Common myeloid progenitor, CD34-positive (primary cell): ENCODE measurements around the gene ZCCHC8.
A peak's percentile ranks its signal among the peaks of the same experiment; 100 is the strongest.

Experiments used
- CTCF ChIA-PET: fragments of 350-600 bp; sonication (Branson Sonifier 250); formaldehyde crosslinking; loops from one replicate; lab custom pipeline; 2021; ENCODE audit warnings: antibody characterized with exemption; lab: Charles Lee
- POLR2A ChIA-PET: fragments of 350-600 bp; sonication (Branson Sonifier 250); formaldehyde crosslinking; loops from one replicate; lab custom pipeline; 2021; ENCODE audit warnings: antibody characterized with exemption; lab: Charles Lee
- DNase-seq, 3 donors: peaks; one replicate each; pipeline versions ENCODE4 v3.0.0 to v3.0.0-alpha.2; 2013
- H3K27ac ChIP-seq, 2 experiments: 1 replicate in 1 of 2; 2 replicates in 1 of 2; pipeline ENCODE4 v1.7.0; 2013; ENCODE audit warnings: inconsistent platforms in 2 of 2, low read length in 2 of 2, mild to moderate bottlenecking in 2 of 2, low read depth in 1 of 2, moderate library complexity in 1 of 2; ENCODE audit not compliant: severe bottlenecking in 2 of 2, insufficient read depth in 1 of 2, poor library complexity in 1 of 2
- H3K27me3 ChIP-seq, 5 experiments: replicated peaks in 2 of 5; 1 replicate in 3 of 5; 2 replicates in 2 of 5; pipeline versions ENCODE4 v1.6.1 to v1.7.0; 2013; ENCODE audit warnings: low read length in 4 of 5, mild to moderate bottlenecking in 2 of 5, moderate library complexity in 2 of 5, inconsistent platforms in 1 of 5; ENCODE audit not compliant: insufficient read depth in 5 of 5, control insufficient read depth in 4 of 5
- H3K36me3 ChIP-seq, 4 experiments: 1 replicate in 2 of 4; 2 replicates in 2 of 4; pipeline versions ENCODE4 v1.6.1 to v1.7.0; 2013; ENCODE audit warnings: low read length in 3 of 4, control low read depth in 1 of 4, mild to moderate bottlenecking in 1 of 4; ENCODE audit not compliant: control insufficient read depth in 4 of 4, insufficient read depth in 4 of 4
- H3K4me1 ChIP-seq, 4 experiments: 1 replicate in 3 of 4; 2 replicates in 1 of 4; pipeline versions ENCODE4 v1.6.1 to v1.7.1; 2013; ENCODE audit warnings: low read length in 3 of 4, mild to moderate bottlenecking in 3 of 4, control low read depth in 1 of 4, inconsistent platforms in 1 of 4, moderate library complexity in 1 of 4; ENCODE audit not compliant: control insufficient read depth in 4 of 4, insufficient read depth in 4 of 4; ENCODE audit errors: control extremely low read depth in 1 of 4
- H3K4me3 ChIP-seq, 7 experiments: 1 replicate in 4 of 7; 2 replicates in 3 of 7; pipeline versions ENCODE4 v1.5.1 to v1.7.0; 2013; ENCODE audit warnings: mild to moderate bottlenecking in 7 of 7, low read length in 6 of 7, moderate library complexity in 6 of 7, inconsistent platforms in 2 of 7, low read depth in 2 of 7, control low read depth in 1 of 7; ENCODE audit not compliant: insufficient read depth in 4 of 7, control insufficient read depth in 1 of 7; ENCODE audit errors: extremely low read depth in 1 of 7
- H3K9me3 ChIP-seq, 5 experiments: 1 replicate in 4 of 5; 2 replicates in 1 of 5; pipeline versions ENCODE4 v1.6.1 to v1.7.1; 2013; ENCODE audit warnings: low read length in 4 of 5, mild to moderate bottlenecking in 2 of 5, inconsistent platforms in 1 of 5, low read depth in 1 of 5, moderate library complexity in 1 of 5; ENCODE audit not compliant: control insufficient read depth in 4 of 5, insufficient read depth in 2 of 5; ENCODE audit errors: control extremely low read depth in 1 of 5
- WGBS: methylation state at CpG from one replicate; pipeline ENCODE4 v1.1.5; 2013; ENCODE audit not compliant: insufficient coverage; 5-methylcytosine and 5-hydroxymethylcytosine counted together

ZCCHC8 gene

DNA sequence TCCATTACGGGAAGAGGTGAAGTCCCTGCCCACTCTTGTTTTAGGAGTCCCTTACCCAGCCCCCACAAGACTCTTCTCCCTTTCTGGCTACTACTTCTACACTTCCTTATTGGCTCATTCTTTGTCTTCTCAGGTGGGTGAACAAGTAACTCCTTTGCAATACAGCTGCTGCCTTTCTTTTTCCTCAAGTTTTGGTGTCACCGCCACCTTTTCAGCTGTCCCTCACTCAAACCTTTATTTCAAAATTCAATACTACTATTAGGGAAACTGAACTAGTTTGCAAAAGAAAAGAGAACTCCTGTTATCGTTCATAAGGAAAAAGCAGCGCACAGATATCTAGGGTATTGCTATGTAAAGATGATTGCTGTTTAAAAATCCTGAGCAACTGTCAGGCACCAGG is 19.9 kb upstream of the ZCCHC8 start:
- Histone ChIP-seq H3K27me3 (no peaks in the 10 kb centered on the region), H3K9me3 (no peaks in the 10 kb centered on the region), H3K27ac (no peak overlapping the region), H3K36me3 (peaks cover 38 to 85% (median 54%) of the 10 kb centered on the region in 4 experiments), H3K4me3 (no peak overlapping the region), H3K4me1 (peaks cover 10 to 26% (median 17%) of the 10 kb centered on the region in 4 experiments)
- WGBS = 100% methylated on average over 2 of the region's 4 CpGs
- CTCF ChIA-PET = interaction anchor here (0.8 to 2.5 kb wide), 4 partner anchors 10 to 20 kb away, joined by 3 to 13 read pairs (median 4); partner anchors contain the start of gene ZCCHC8
- DNase-seq = no peak
- POLR2A ChIA-PET = interaction anchor here (1.0 kb wide), 1 partner anchor 20 kb away, joined by 6 read pairs; the partner anchor contains the start of gene ZCCHC8

DNA sequence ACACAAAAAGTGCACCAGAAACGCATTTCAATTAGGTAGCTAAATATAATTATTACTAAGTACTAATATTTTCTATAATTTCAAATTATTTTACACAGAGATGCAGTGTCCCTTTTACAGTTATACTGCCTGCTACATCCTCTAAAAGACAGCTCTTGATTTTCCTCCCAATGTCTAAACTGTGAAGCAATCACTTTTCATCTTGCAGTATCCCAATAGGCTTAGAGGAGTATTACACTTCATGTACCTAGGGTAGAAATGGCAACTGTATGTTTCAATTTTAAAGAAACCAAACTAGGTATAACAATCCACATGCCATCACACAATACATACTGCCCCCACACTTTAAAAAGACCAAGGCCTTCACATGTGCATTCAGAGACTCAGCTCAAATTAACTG is 18.7 kb upstream of the ZCCHC8 start:
- DNase-seq = peak in 1 of 3 donors; percentile 27
- Histone ChIP-seq H3K4me3 (no peak overlapping the region), H3K9me3 (no peaks in the 10 kb centered on the region), H3K27me3 (no peaks in the 10 kb centered on the region), H3K4me1 (peaks cover 3 to 16% (median 10%) of the 10 kb centered on the region in 4 experiments), H3K36me3 (peaks cover 42 to 95% (median 59%) of the 10 kb centered on the region in 4 experiments), H3K27ac (no peak overlapping the region)
- POLR2A ChIA-PET = no interaction called here
- CTCF ChIA-PET = interaction anchor here (1.2 to 2.5 kb wide), 3 partner anchors 8 to 12 kb away, joined by 4 to 13 read pairs (median 5); no protein-coding TSS in a partner anchor
- WGBS = no CpG with 5 or more reads among the region's 1 CpG

DNA sequence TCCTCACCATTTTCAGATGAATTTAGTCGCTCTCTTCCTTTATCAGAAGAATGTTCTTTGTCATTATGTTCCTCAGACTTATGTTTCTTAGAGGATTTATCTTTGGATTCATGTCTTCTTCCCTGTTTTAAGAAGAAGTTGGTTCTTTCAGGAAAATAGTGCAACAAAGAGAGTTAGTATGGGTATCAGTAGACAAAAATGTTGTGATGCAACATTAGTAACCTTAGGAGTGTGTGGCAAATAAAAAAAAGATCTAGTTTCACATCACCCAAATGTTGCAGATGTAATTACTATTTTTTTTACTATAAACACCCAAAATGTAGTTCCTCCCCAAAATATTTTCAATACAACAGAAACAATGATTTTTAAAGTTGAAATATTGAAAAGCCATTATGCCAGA is 18.2 kb upstream of the ZCCHC8 start:
- POLR2A ChIA-PET = no interaction called here
- CTCF ChIA-PET = interaction anchor here (1.2 to 2.5 kb wide), 3 partner anchors 8 to 12 kb away, joined by 4 to 13 read pairs (median 5); no protein-coding TSS in a partner anchor
- H3K27ac ChIP-seq = no peak overlapping the region

DNA sequence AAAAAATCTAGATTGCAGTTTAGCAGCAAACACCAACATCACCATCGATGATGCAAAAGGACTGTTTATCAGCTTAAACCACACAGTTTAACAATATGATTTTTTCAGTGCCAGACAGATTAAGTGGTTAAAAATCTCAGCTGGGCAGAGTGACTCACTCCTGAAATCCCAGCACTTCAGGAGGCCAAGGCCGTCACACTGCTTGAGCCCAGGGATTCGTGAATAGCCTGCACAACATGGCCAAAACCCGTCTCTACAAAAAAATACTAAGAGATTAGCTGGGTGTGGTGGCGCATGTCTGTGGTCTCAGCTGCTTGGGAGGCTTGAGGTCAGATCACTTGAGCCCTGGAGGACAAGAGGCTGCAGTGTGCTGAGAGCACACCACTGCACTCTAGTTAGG is 17.1 kb upstream of the ZCCHC8 start:
- Histone ChIP-seq H3K4me1 (peaks cover 0 to 3% (median under 1%) of the 10 kb centered on the region in 4 experiments), H3K36me3 (peaks cover 44 to 90% (median 65%) of the 10 kb centered on the region in 4 experiments), H3K9me3 (no peaks in the 10 kb centered on the region), H3K27me3 (no peaks in the 10 kb centered on the region), H3K4me3 (no peak overlapping the region), H3K27ac (no peak overlapping the region)
- POLR2A ChIA-PET = interaction anchor here (0.6 to 1.0 kb wide), 3 partner anchors 9 to 17 kb away, joined by 3 to 5 read pairs (median 3); partner anchors contain the start of genes KNTC1, RSRC2 and ZCCHC8
- 100% methylated on average over 3 of the region's 5 CpGs for WGBS
- CTCF ChIA-PET = interaction anchor here (1.1 kb wide), 1 partner anchor 38 kb away, joined by 3 read pairs; no protein-coding TSS in a partner anchor
- peak in 1 of 3 donors; percentile 34 for DNase-seq

More for the DNA sequence above, 18.2 kb upstream of the ZCCHC8 start:
- Histone ChIP-seq H3K4me3 (no peak overlapping the region), H3K36me3 (peaks cover 41 to 92% (median 61%) of the 10 kb centered on the region in 4 experiments), H3K9me3 (no peaks in the 10 kb centered on the region), H3K27me3 (no peaks in the 10 kb centered on the region), H3K4me1 (peaks cover 0 to 11% (median 6%) of the 10 kb centered on the region in 4 experiments)
- WGBS = 100% methylated on average over 1 of the region's 1 CpG
- no peak for DNase-seq

DNA sequence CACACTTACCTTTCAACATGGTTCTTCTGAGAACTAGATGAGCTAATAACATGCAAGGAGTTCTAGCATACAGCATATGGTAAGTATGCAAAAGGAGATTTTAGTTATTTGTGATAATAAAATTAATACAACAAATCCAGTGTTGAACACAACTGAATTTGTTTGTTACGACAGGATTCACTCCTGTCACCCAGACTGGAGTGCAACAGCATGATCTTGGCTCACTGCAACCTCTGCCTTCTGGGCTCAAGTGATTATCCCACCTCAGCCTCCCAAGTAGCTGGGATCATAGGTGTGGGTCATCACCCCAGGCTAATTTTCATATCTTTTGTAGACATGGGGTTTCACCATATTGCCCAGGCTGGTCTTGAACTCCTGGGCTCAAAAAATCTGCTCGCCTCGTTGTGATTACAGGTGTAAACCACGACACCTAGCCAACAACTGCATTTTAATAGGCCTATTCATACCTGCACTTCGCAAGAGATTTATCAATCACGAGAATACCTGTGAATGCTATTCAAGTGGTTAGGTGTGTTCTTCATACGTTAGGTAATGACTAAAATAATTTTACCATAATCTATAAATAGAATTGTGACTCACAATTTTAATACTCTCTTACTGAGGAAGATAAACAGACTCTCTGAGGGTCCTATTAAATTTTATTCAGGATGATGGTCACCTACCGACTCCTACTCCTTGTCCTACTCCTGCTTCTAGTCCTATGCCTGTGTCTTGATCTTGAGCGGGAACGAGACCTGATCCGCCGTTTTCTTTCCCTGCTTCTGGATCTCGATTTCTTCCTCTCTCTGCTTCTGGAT is 16.0 kb upstream of the ZCCHC8 start:
- WGBS = 97% methylated on average over 9 of the region's 13 CpGs
- Histone ChIP-seq H3K9me3 (no peaks in the 10 kb centered on the region), H3K4me3 (no peak overlapping the region), H3K27me3 (no peaks in the 10 kb centered on the region), H3K27ac (no peak overlapping the region), H3K4me1 (no peaks in the 10 kb centered on the region), H3K36me3 (peaks cover 47 to 91% (median 72%) of the 10 kb centered on the region in 4 experiments)
- no peak for DNase-seq
- CTCF ChIA-PET = interaction anchor here (1.0 to 1.1 kb wide), 2 partner anchors 16 to 40 kb away, joined by 3 read pairs; partner anchors contain the start of gene ZCCHC8
- POLR2A ChIA-PET = interaction anchor here (0.9 kb wide), 1 partner anchor 16 kb away, joined by 3 read pairs; the partner anchor contains the start of gene ZCCHC8

DNA sequence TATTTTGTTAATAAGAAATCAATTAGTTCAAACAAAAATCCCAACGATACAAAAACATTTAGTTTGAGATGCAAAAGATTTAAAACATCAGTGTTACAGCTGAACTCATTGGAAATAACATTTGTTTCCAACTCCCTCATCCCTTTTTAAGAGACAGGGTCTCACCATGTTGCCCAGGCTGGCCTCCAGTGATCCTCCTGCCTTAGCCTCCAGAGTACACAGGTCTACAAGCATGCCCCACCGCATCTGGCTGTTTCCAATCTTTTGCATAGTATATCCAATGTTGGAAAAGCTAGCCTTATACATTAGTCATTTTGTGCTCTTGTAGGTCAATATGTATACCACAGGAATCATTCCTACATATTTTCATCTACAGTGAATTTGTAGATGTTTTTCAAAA is 14.5 kb upstream of the ZCCHC8 start:
- H3K27ac ChIP-seq = no peak overlapping the region
- CTCF ChIA-PET = interaction anchor here (1.7 kb wide), 2 partner anchors 10 to 14 kb away, joined by 5 to 7 read pairs; partner anchors contain the start of gene ZCCHC8
- H3K4me3 ChIP-seq = no peak overlapping the region
- H3K4me1 ChIP-seq = no peaks in the 10 kb centered on the region
- H3K36me3 ChIP-seq = peaks cover 41 to 90% (median 70%) of the 10 kb centered on the region in 4 experiments
- POLR2A ChIA-PET = interaction anchor here (1.1 to 1.3 kb wide), 2 partner anchors 11 to 12 kb away, joined by 4 to 8 read pairs; partner anchors contain the start of genes KNTC1 and RSRC2
- no peaks in the 10 kb centered on the region for H3K27me3 ChIP-seq
- WGBS = 100% methylated on average over 1 of the region's 2 CpGs
- H3K9me3 ChIP-seq = no peaks in the 10 kb centered on the region
- no peak for DNase-seq
